Stomach (tissue), 9 donors: Measurements from ENCODE around the gene YPEL2. TPM values are rescaled to one million over a fixed set of nuclear protein-coding genes. Genes with fewer than 3 reads are reported as not detected.

ENCODE experiments used
- DNase-seq, 2 donors: peaks; one replicate each; pipeline versions ENCODE4 v3.0.0 to v3.0.0-alpha.2; 2013 to 2019
- H3K27ac ChIP-seq, 5 donors: fragments of 200-600 bp in 4 of 5; sonication (generic) in 4 of 5; one replicate each; pipeline ENCODE4 v1.5.1; 2013 to 2019; ENCODE audit warnings: mild to moderate bottlenecking in 1 of 5, moderate library complexity in 1 of 5
- H3K27me3 ChIP-seq, 3 donors: fragments of 200-600 bp; sonication (generic); one replicate each; pipeline ENCODE4 v1.5.1; 2017 to 2019; ENCODE audit warnings: mixed run types in 1 of 3
- H3K36me3 ChIP-seq, 4 donors: fragments of 200-600 bp; sonication (generic); 1 replicate in 3 of 4; 2 replicates in 1 of 4; pipeline ENCODE4 v1.5.1; 2016 to 2019
- H3K4me1 ChIP-seq, 4 donors: fragments of 200-600 bp; sonication (generic); one replicate each; pipeline ENCODE4 v1.5.1; 2016 to 2019
- H3K4me3 ChIP-seq, 4 donors: fragments of 200-600 bp; sonication (generic) in 3 of 4; one replicate each; pipeline ENCODE4 v1.5.1; 2016 to 2019; ENCODE audit warnings: mild to moderate bottlenecking in 1 of 4
- H3K9me3 ChIP-seq, 4 donors: fragments of 200-600 bp; sonication (generic); one replicate each; pipeline ENCODE4 v1.5.1; 2016 to 2019
- EP300 ChIP-seq: sonication (generic); formaldehyde crosslinking; IDR thresholded peaks from one replicate; pipeline ENCODE4 v1.6.1; 2017; ENCODE audit warnings: antibody characterized with exemption
- POLR2A ChIP-seq, 4 donors: fragments of 450-650 bp; IDR thresholded peaks; one replicate each; pipeline ENCODE4 v1.6.1; 2016; ENCODE audit warnings: antibody characterized with exemption in 4 of 4, control low read depth in 2 of 4, mild to moderate bottlenecking in 1 of 4, moderate library complexity in 1 of 4
- POLR2AphosphoS5 ChIP-seq, 3 donors: sonication (generic); formaldehyde crosslinking; IDR thresholded peaks; one replicate each; pipeline ENCODE4 v1.6.1; 2016; ENCODE audit warnings: antibody characterized with exemption in 3 of 3
- WGBS, 5 donors: extraction: QIAGEN DNeasy Blood & Tissue Kit in 3 of 5; methylation state at CpG; one replicate each; pipeline versions ENCODE4 v1.1.5 to v1.1.7; 2013 to 2018; 5-methylcytosine and 5-hydroxymethylcytosine counted together
- intact Hi-C: fragments of 100-400 bp; cut with DNase I; formaldehyde crosslinking; loops from one replicate; pipeline ENCODE4 v1.15.1; 2023; ENCODE audit warnings: low total_unique reads
- polyA plus RNA-seq, 3 donors: library from polyadenylated mRNA; stranded (reverse); fragments of 200-250 nt; gene quantifications; one replicate each; pipeline ENCODE4 v1.2.3, GENCODE V29; 2013
- total RNA-seq, 5 donors: library from RNA; depleted of rRNA; stranded (reverse); fragments of >200 nt; gene quantifications; one replicate each; pipeline versions ENCODE4 v1.1.0 to v1.2.3, GENCODE V29; 2014 to 2016
- TF ChIP-seq, protein P1 (sequence below), 7 experiments: fragments of 450-650 bp in 4 of 7; fragments of 200-600 bp in 3 of 7; sonication (generic) in 3 of 7; IDR thresholded peaks; one replicate each; pipeline ENCODE4 v1.5.1; 2016 to 2019; ENCODE audit warnings: antibody characterized with exemption in 7 of 7, control low read depth in 2 of 7, mild to moderate bottlenecking in 1 of 7
- donor health status: healthy with polysubstance abuse.
- donor health status: Bipolar disorder and iron deficiency.
- donor health status: healthy.

The YPEL2 gene
- total and polyA plus RNA-seq, 8 donors: 4.4 to 60.8 (median 24.7) TPM

DNA sequence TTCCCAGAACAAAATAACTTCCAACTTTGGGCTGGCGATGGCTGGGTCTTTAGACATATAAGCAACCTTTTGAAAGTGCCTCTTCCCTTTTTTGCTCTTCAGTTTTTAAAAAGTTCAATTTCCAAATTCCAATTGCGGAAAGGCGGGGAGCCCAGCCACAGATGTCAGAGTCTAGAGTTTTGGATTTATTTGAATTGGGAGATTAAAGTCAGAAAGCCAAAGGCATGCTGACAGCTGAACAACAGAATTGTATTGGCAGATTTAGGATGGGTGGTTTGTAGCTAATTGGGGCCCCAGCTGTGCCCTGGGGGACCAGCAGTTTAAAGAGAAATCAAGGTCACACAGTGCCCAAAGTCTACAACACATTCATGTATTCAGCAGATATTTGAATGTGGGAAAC lies 10.5 kb downstream of the YPEL2 start:
- peaks cover 25 to 93% (median 64%) of the 10 kb centered on the region in 4 donors for H3K4me1 ChIP-seq
- TF ChIP-seq EP300 (no peak), POLR2A (IDR thresholded peaks at IDR 0.05) (no peak), POLR2AphosphoS5 (IDR thresholded peaks at IDR 0.05) (no peak)
- H3K27ac ChIP-seq: no peak overlapping the region
- no peak overlapping the region for H3K4me3 ChIP-seq
- intact Hi-C loops: no loop called here
- H3K9me3 ChIP-seq: no peaks in the 10 kb centered on the region
- H3K36me3 ChIP-seq: no peaks in the 10 kb centered on the region
- 72 to 92% (median 84%) methylated on average over 3 of the region's 3 CpGs for WGBS, 5 donors
- no peaks in the 10 kb centered on the region for H3K27me3 ChIP-seq
- DNase-seq: no peak

DNA sequence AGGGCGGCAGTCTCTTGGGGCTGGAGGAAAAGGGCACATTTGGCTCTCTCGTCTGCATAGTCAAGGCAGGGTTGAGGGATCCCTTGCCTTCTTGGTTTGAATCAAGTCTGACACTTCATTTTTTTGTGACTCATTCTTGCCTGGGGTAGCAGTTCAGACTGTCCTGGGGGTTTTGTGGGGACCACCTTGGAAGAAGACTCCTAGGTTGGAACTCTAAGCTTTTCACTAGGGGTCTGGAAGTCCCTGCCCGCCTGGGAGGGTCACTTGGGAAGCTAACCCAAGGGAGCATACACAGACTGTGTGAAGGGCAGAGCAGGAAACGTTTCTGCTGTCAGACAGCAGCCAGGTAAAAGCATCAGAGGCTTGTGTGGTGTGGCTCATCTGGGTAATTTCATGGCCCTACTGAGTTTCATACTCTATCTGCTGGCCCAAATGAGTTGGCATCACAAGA lies 11.3 kb downstream of the YPEL2 start:
- WGBS, 5 donors: 54 to 68% (median 60%) methylated on average over 4 of the region's 4 CpGs
- intact Hi-C loops: no loop called here

GRCh38 chr17:59345476-59345875 lies 14.0 kb downstream of the YPEL2 start:
- H3K36me3 ChIP-seq: peaks cover 0 to 4% (median 2%) of the 10 kb centered on the region in 4 donors
- no peak for TF ChIP-seq POLR2A (IDR thresholded peaks at IDR 0.05)
- no peak for TF ChIP-seq POLR2AphosphoS5 (IDR thresholded peaks at IDR 0.05)
- intact Hi-C loops: no loop called here
- H3K9me3 ChIP-seq: no peaks in the 10 kb centered on the region
- H3K27ac ChIP-seq: no peak overlapping the region
- 85 to 92% (median 87%) methylated on average over 7 of the region's 7 CpGs for WGBS, 5 donors
- DNase-seq: no peak
- no peaks in the 10 kb centered on the region for H3K27me3 ChIP-seq
- no peak overlapping the region for H3K4me3 ChIP-seq
- peaks cover 32 to 92% (median 68%) of the 10 kb centered on the region in 4 donors for H3K4me1 ChIP-seq

More for the DNA sequence above, 11.3 kb downstream of the YPEL2 start:
- Histone ChIP-seq H3K9me3 (no peaks in the 10 kb centered on the region), H3K27me3 (no peaks in the 10 kb centered on the region), H3K27ac (no peak overlapping the region), H3K4me3 (no peak overlapping the region), H3K4me1 (peaks cover 25 to 96% (median 67%) of the 10 kb centered on the region in 4 donors), H3K36me3 (no peaks in the 10 kb centered on the region)
- no peak for DNase-seq
- TF ChIP-seq POLR2A (IDR thresholded peaks at IDR 0.05) (no peak), POLR2AphosphoS5 (IDR thresholded peaks at IDR 0.05) (no peak), EP300 (no peak)
- TF ChIP-seq, protein P1, sequence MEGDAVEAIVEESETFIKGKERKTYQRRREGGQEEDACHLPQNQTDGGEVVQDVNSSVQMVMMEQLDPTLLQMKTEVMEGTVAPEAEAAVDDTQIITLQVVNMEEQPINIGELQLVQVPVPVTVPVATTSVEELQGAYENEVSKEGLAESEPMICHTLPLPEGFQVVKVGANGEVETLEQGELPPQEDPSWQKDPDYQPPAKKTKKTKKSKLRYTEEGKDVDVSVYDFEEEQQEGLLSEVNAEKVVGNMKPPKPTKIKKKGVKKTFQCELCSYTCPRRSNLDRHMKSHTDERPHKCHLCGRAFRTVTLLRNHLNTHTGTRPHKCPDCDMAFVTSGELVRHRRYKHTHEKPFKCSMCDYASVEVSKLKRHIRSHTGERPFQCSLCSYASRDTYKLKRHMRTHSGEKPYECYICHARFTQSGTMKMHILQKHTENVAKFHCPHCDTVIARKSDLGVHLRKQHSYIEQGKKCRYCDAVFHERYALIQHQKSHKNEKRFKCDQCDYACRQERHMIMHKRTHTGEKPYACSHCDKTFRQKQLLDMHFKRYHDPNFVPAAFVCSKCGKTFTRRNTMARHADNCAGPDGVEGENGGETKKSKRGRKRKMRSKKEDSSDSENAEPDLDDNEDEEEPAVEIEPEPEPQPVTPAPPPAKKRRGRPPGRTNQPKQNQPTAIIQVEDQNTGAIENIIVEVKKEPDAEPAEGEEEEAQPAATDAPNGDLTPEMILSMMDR (IDR thresholded peaks at IDR 0.05): no peak

GRCh38 chr17:59346341-59346740 lies 14.9 kb downstream of the YPEL2 start:
- peak overlapping the region in 1 of 5 donors; percentile 0 for H3K27ac ChIP-seq
- H3K27me3 ChIP-seq: no peaks in the 10 kb centered on the region
- peaks cover 0 to 4% (median 2%) of the 10 kb centered on the region in 4 donors for H3K36me3 ChIP-seq
- no peaks in the 10 kb centered on the region for H3K9me3 ChIP-seq
- TF ChIP-seq EP300: no peak
- TF ChIP-seq POLR2AphosphoS5 (IDR thresholded peaks at IDR 0.05): no peak
- TF ChIP-seq, protein P1 (IDR thresholded peaks at IDR 0.05): no peak
- TF ChIP-seq POLR2A (IDR thresholded peaks at IDR 0.05): no peak
- intact Hi-C loops: no loop called here
- no peak for DNase-seq
- H3K4me1 ChIP-seq: peaks cover 29 to 93% (median 66%) of the 10 kb centered on the region in 4 donors
- whole genome bisulfite sequencing, 5 donors: 54 to 72% (median 59%) methylated on average over 4 of the region's 4 CpGs
- no peak overlapping the region for H3K4me3 ChIP-seq

DNA sequence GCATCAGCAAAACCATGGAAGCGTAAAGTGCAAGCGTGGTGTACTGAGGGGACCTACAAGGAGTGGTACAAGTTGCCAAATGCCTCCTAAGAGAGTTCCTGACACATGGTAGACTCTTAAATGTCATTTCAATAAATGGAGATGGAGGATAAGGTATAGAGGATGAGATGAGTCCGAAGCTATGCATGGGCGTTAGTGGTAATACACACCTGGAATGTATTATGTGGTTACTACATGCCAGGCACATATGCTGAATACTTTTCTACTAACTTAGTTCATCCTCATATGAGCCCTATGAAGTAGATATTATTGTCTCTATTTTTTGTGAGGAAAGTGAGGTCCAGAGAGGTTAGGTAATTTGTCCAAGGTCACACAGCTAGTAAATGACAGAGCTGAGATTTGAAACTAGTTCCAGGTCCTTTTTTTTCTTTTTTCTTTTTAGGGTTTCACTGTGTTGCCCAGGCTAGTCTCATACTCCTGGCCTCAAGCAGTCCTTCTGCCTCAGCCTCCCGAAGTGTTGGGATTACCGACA lies 15.5 kb downstream of the YPEL2 start:
- intact Hi-C loops: no loop called here
- H3K27ac ChIP-seq: no peak overlapping the region
- WGBS, 5 donors: 94 to 99% (median 97%) methylated on average over 6 of the region's 6 CpGs
- DNase-seq: no peak
- H3K36me3 ChIP-seq: peaks cover 0 to 4% (median 2%) of the 10 kb centered on the region in 4 donors
- H3K9me3 ChIP-seq: no peaks in the 10 kb centered on the region
- peaks cover 23 to 93% (median 62%) of the 10 kb centered on the region in 4 donors for H3K4me1 ChIP-seq
- TF ChIP-seq, protein P1 (IDR thresholded peaks at IDR 0.05): no peak
- no peak for TF ChIP-seq POLR2A (IDR thresholded peaks at IDR 0.05)
- TF ChIP-seq EP300: no peak
- no peak for TF ChIP-seq POLR2AphosphoS5 (IDR thresholded peaks at IDR 0.05)
- no peak overlapping the region for H3K4me3 ChIP-seq
- no peaks in the 10 kb centered on the region for H3K27me3 ChIP-seq
